Heart left ventricle (tissue), 16 donors: ENCODE data around the gene FADS3. TPM values are rescaled to one million over a fixed set of nuclear protein-coding genes. Genes with fewer than 3 reads are reported as not detected.

Experiments used
- ATAC-seq, 4 donors: fragments of 200-7000 bp; cut with Tn5 transposase; one replicate each; pipeline ENCODE4 v1.9.1; 2020 to 2022; ENCODE audit warnings: moderate library complexity in 4 of 4, mild to moderate bottlenecking in 3 of 4, moderate number of reproducible peaks in 1 of 4
- DNase-seq, 5 donors: peaks; one replicate each; pipeline ENCODE4 v3.0.0-alpha.2; 2020
- H3K27ac ChIP-seq, 12 donors: fragments of 200-600 bp; sonication (generic) in 4 of 12; one replicate each; pipeline versions ENCODE4 v1.5.0 to v1.8.0; 2016 to 2022; ENCODE audit warnings: mild to moderate bottlenecking in 2 of 12
- H3K27me3 ChIP-seq, 9 donors: fragments of 200-600 bp; sonication (generic) in 2 of 9; one replicate each; pipeline versions ENCODE4 v1.5.1 to v1.8.0; 2016 to 2022; ENCODE audit warnings: mild to moderate bottlenecking in 3 of 9
- H3K36me3 ChIP-seq, 9 donors: fragments of 200-600 bp; sonication (generic) in 2 of 9; one replicate each; pipeline versions ENCODE4 v1.5.0 to v1.8.0; 2018 to 2022; ENCODE audit warnings: mild to moderate bottlenecking in 2 of 9
- H3K4me1 ChIP-seq, 12 donors: fragments of 200-600 bp; sonication (generic) in 4 of 12; one replicate each; pipeline versions ENCODE4 v1.5.0 to v1.8.0; 2016 to 2022; ENCODE audit warnings: mild to moderate bottlenecking in 3 of 12
- H3K4me3 ChIP-seq, 12 donors: fragments of 200-600 bp; sonication (generic) in 4 of 12; one replicate each; pipeline versions ENCODE4 v1.5.0 to v1.8.0; 2017 to 2022; ENCODE audit warnings: mild to moderate bottlenecking in 9 of 12, moderate library complexity in 4 of 12
- H3K9me3 ChIP-seq, 12 donors: fragments of 200-600 bp; sonication (generic) in 4 of 12; one replicate each; pipeline versions ENCODE4 v1.5.0 to v1.8.0; 2016 to 2022; ENCODE audit warnings: mild to moderate bottlenecking in 1 of 12
- POLR2A ChIP-seq, 2 donors: fragments of 450-650 bp; IDR thresholded peaks; one replicate each; pipeline ENCODE4 v1.6.1; 2017; ENCODE audit warnings: antibody characterized with exemption in 2 of 2, mild to moderate bottlenecking in 2 of 2, moderate library complexity in 2 of 2
- WGBS, 4 donors: extraction: QIAGEN DNeasy Blood & Tissue Kit in 2 of 4; methylation state at CpG; one replicate each; pipeline versions ENCODE4 v1.1.5 to v1.1.7; 2013 to 2018; 5-methylcytosine and 5-hydroxymethylcytosine counted together
- intact Hi-C, 10 donors: fragments of 100-400 bp; cut with DNase I; formaldehyde crosslinking; loops; one replicate each; pipeline versions ENCODE4 v1.11.1 to v1.14.2; 2022
- long read RNA-seq, 3 donors: library from polyadenylated mRNA; unstranded; transcript quantifications; one replicate each; pipeline ENCODE4 v2.0.0, GENCODE V29; 2020 to 2021
- polyA plus RNA-seq, 2 donors: library from polyadenylated mRNA; stranded (reverse); fragments of 200-250 nt; gene quantifications; one replicate each; pipeline ENCODE4 v1.2.3, GENCODE V29; 2013
- total RNA-seq, 9 donors: library from RNA; depleted of rRNA in 2 of 9; stranded (reverse); fragments of >200 nt in 2 of 9; fragmentation: NEBNext Ultra II Directional in 3 of 9; extraction: Animal tissue kit (Norgen Biotek cat#: 25700) in 3 of 9; gene quantifications; one replicate each; pipeline versions ENCODE4 v1.1.0 to v1.2.4, GENCODE V29; 2016 to 2023
- TF ChIP-seq, protein P1 (sequence below), 12 donors: fragments of 200-600 bp; sonication (generic) in 4 of 12; IDR thresholded peaks; one replicate each; pipeline versions ENCODE4 v1.5.0 to v1.8.0; 2018 to 2022; ENCODE audit warnings: antibody characterized with exemption in 12 of 12, mild to moderate bottlenecking in 5 of 12
- donor health status: ischemic (EF 13 %, LVEDD 7.1; RV severe dilation, severe dysfunction).
- donor health status: healthy with polysubstance abuse.
- donor health status: DM: no; HTN: yes; CAD: no.
- donor health status: DM: no; HTN: no; CAD: no.
- donor health status: ischemic (EF 25% LVEDD 6.9; RV normal size, moderate dysfunction).
- donor health status: ischemic (EF 25% LVEDD 5.7; RV mildly dilated, moderate dysfunction).
- donor health status: healthy.
- donor health status: DM: yes; HTN: yes; CAD: no.
- donor health status: ischemic (EF 35%, LVEDD 5.7; RV mildly dilated, moderate dysfunction).
- donor health status: nonischemic (EF 11% LVEDD 7.7; RV severe dilation, severe dysfunction).
- donor health status: DM: yes; HTN: yes; CAD: no.
- donor health status: PGD.
- donor health status: ischemic (EF 29% LVEDD 5.4; RV normal size, mild dysfunction).
- donor health status: nonischemic (EF 23%, LVEDD 6.1; RV moderate dilation, normal function).

Gene FADS3
- total RNA-seq (100 to 1,000 TPM in 3 of 9 donors, 10 to 100 TPM in 6; 53.2 to 147 (median 79.6) TPM), polyA plus RNA-seq (100 to 1,000 TPM in 1 of 2 donors, 10 to 100 TPM in 1; 65.6 to 237 TPM)
- long read RNA-seq, donor 1, transcript FADS3-201 (12 exons, 1,779 nt), result major isoform, 62 of 117 reads
- long read RNA-seq, donor 1, partial matches to known transcripts, result 22 of 117 reads
- long read RNA-seq, donor 1, other reads (novel, unspliced or antisense), result 33 of 117 reads
- long read RNA-seq, donor 2, transcript FADS3-201 (12 exons, 1,779 nt), result major isoform, 35 of 78 reads
- long read RNA-seq, donor 2, partial matches to known transcripts, result 18 of 78 reads
- long read RNA-seq, donor 2, other reads (novel, unspliced or antisense), result 25 of 78 reads
- long read RNA-seq, donor 3, full-length matches to known transcripts, result 131 of 243 reads
- long read RNA-seq, donor 3, partial matches to known transcripts, result 31 of 243 reads
- long read RNA-seq, donor 3, other reads (novel, unspliced or antisense), result 81 of 243 reads

DNA sequence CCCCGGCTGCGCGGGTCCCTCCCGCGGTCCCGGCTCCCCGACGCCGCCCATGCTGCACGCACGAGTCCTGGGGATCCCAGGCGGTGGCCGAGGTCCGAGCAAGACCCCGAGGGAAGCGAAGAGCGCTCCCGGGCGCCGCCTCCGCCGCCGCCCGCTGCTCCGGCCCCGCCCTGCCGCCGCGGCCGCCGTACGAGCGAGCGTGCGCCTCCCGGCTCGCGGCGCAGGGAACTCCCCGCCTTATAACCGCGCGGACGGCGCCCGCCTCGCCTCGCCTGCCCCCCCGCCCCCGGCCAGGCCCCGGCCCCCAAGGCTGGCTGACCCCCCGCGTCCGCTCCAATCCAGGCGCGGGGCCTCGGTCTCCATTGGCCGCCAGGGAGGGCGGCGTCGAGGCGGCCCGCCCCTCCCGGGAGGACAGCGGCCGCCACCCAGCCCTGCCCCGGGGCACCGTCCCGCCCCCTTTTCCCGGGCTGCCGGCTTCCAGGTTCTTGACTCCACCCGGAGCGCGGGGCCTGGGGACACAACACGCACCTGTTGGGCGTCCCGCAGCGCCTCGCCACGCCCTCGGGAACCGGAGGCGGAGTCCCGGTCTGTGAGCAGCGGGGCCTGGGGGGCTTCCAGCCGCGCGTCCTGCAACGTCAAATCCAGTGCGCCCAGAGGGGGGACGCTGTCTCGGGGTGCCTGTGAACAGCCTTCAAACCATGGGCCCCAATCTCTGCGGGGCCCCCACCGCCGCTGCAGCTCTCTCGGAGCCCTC is at the start of gene FADS3:
Gene FADS3, minus strand, starts transcription at position 215 of the 754 bp plus-strand sequence. Its CDS starts 164 bp downstream, at position 51.
- DNase-seq (peak; percentile 91 to 95 (median 93)), ATAC-seq (peak; percentile 76 to 91 (median 86))
- TF ChIP-seq, protein P1, sequence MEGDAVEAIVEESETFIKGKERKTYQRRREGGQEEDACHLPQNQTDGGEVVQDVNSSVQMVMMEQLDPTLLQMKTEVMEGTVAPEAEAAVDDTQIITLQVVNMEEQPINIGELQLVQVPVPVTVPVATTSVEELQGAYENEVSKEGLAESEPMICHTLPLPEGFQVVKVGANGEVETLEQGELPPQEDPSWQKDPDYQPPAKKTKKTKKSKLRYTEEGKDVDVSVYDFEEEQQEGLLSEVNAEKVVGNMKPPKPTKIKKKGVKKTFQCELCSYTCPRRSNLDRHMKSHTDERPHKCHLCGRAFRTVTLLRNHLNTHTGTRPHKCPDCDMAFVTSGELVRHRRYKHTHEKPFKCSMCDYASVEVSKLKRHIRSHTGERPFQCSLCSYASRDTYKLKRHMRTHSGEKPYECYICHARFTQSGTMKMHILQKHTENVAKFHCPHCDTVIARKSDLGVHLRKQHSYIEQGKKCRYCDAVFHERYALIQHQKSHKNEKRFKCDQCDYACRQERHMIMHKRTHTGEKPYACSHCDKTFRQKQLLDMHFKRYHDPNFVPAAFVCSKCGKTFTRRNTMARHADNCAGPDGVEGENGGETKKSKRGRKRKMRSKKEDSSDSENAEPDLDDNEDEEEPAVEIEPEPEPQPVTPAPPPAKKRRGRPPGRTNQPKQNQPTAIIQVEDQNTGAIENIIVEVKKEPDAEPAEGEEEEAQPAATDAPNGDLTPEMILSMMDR (IDR thresholded peaks at IDR 0.05), result peak in 1 of 12 donors; percentile 4
- TF ChIP-seq POLR2A (IDR thresholded peaks at IDR 0.05), result peak in 1 of 2 donors; percentile 86
- intact Hi-C loops, result loop anchor here in 8 of 10 donors (1.0 to 5.0 kb wide), 6 partner anchors 17 to 99 kb away; partner anchors contain the start of genes FADS1 (in 3 of the 8), FADS2 (in 1 of the 8), FEN1 (in 1 of the 8) and TMEM258 (in 1 of the 8)
- peak within 1 kb of the TSS; percentile 68 to 97 (median 93) for H3K27ac ChIP-seq
- H3K27me3 ChIP-seq, result no peaks in the 10 kb centered on the region
- H3K36me3 ChIP-seq, result peaks cover 0 to 6% (median 0%) of the 10 kb centered on the region in 9 donors
- H3K9me3 ChIP-seq, result no peaks in the 10 kb centered on the region
- 0 to 2% (median 0%) methylated on average over 5 to 96 of the region's 96 CpGs for WGBS, 4 donors
- H3K4me1 ChIP-seq, result peaks cover 15 to 55% (median 41%) of the 10 kb centered on the region in 12 donors
- H3K4me3 ChIP-seq, result peak within 1 kb of the TSS; percentile 67 to 98 (median 94)

DNA sequence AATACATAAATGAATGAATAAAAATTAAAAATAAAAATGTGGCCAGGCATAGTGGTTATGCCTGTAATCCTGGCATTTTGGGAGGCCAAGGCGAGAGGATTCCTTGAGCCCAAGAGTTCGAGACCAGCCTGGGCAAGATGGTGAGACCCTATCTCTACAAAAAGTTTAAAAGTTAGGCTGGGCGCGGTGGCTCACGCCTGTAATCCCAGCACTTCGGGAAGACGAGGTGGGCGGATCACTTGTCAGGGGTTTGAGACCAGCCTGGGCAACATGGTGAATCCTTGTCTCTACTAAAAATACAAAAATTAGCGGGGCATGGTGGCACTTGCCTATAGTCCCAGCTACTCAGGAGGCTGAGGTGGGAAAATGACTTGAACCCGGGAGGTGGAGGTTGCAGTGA is 49.1 kb upstream of the FADS3 start:
- DNase-seq (no peak), ATAC-seq (no peak)
- Histone ChIP-seq H3K9me3 (peaks cover 0 to 28% (median 9%) of the 10 kb centered on the region in 12 donors), H3K4me3 (no peak overlapping the region), H3K4me1 (no peaks in the 10 kb centered on the region), H3K27ac (no peak overlapping the region), H3K36me3 (no peaks in the 10 kb centered on the region), H3K27me3 (no peaks in the 10 kb centered on the region)
- 83 to 96% (median 90%) methylated on average over 10 of the region's 10 CpGs for WGBS, 4 donors
- TF ChIP-seq, protein P1 (IDR thresholded peaks at IDR 0.05), result no peak
- no peak for TF ChIP-seq POLR2A (IDR thresholded peaks at IDR 0.05)
- intact Hi-C loops, result no loop called here

GRCh38 chr11:61935861-61936260 is 44.5 kb upstream of the FADS3 start:
- WGBS, 4 donors, result 72 to 88% (median 80%) methylated on average over 2 of the region's 2 CpGs
- Histone ChIP-seq H3K9me3 (peaks cover 0 to 28% (median 9%) of the 10 kb centered on the region in 12 donors), H3K36me3 (no peaks in the 10 kb centered on the region)

More at GRCh38 chr11:61935861-61936260, 44.5 kb upstream of the FADS3 start:
- intact Hi-C loops, result no loop called here
- DNase-seq (no peak), ATAC-seq (no peak)
- Histone ChIP-seq H3K4me3 (no peak overlapping the region), H3K27ac (no peak overlapping the region), H3K27me3 (no peaks in the 10 kb centered on the region), H3K4me1 (no peaks in the 10 kb centered on the region)
- TF ChIP-seq POLR2A (IDR thresholded peaks at IDR 0.05), result no peak
- TF ChIP-seq, protein P1 (IDR thresholded peaks at IDR 0.05), result no peak
